ENCODE measurements around the gene P2RX2. TPM values are rescaled to one million over a fixed set of nuclear protein-coding genes. Genes with fewer than 3 reads are reported as not detected.

P2RX2 gene
- total RNA-seq, 2 donors from 2014 or later: 1.0 TPM; not detected in 1

- ATAC-seq (no peak), DNase-seq (no peak)
- WGBS, 2 donors: 92 to 93% methylated on average over 8 to 20 of the region's 20 CpGs
- Histone ChIP-seq H3K9me3 (no peaks in the 10 kb centered on the region), H3K4me1 (no peaks in the 10 kb centered on the region), H3K27ac (no peak overlapping the region), H3K4me3 (no peak overlapping the region), H3K36me3 (replicated peaks in 1 of 2; ENCODE audit: insufficient read depth in 1 of 2, low read depth in 2 of 2) (peaks cover 0 to 10% of the 10 kb centered on the region in 2 donors), H3K27me3 (no peaks in the 10 kb centered on the region)
- intact Hi-C loops (cut with DNase I): no loop called here
- TF ChIP-seq POLR2A (IDR thresholded peaks at IDR 0.05): no peak
- no peak for TF ChIP-seq CTCF (IDR thresholded peaks at IDR 0.05)
Measured at GRCh38 chr12:132571598-132571997, 47.0 kb upstream of the P2RX2 start.

- no peaks in the 10 kb centered on the region for H3K9me3 ChIP-seq
- DNase-seq: no peak
- TF ChIP-seq POLR2A (IDR thresholded peaks at IDR 0.05): no peak
- no peak for TF ChIP-seq CTCF (IDR thresholded peaks at IDR 0.05)
- no peak overlapping the region for H3K4me3 ChIP-seq
- H3K4me1 ChIP-seq: no peaks in the 10 kb centered on the region
- ATAC-seq: no peak
- H3K27me3 ChIP-seq: no peaks in the 10 kb centered on the region
- WGBS, 2 donors: 89 to 91% methylated on average over 14 to 25 of the region's 26 CpGs
- intact Hi-C loops (cut with DNase I): no loop called here
- H3K36me3 ChIP-seq (replicated peaks in 1 of 2; ENCODE audit: insufficient read depth in 1 of 2, low read depth in 2 of 2): peaks cover 0 to 13% of the 10 kb centered on the region in 2 donors
- no peak overlapping the region for H3K27ac ChIP-seq
Measured at GRCh38 chr12:132572106-132572505, 46.5 kb upstream of the P2RX2 start.

- no peaks in the 10 kb centered on the region for H3K27me3 ChIP-seq
- intact Hi-C loops (cut with DNase I): no loop called here
- TF ChIP-seq CTCF (IDR thresholded peaks at IDR 0.05): no peak
- no peak for TF ChIP-seq POLR2A (IDR thresholded peaks at IDR 0.05)
- 89% methylated on average over 35 of the region's 36 CpGs; no CpG with 5 or more reads in 1 of the 2 donors for WGBS, 2 donors
- H3K27ac ChIP-seq: no peak overlapping the region
- DNase-seq (no peak), ATAC-seq (no peak)
- peaks cover 5 to 17% of the 10 kb centered on the region in 2 donors for H3K36me3 ChIP-seq (replicated peaks in 1 of 2; ENCODE audit: insufficient read depth in 1 of 2, low read depth in 2 of 2)
- H3K9me3 ChIP-seq: no peaks in the 10 kb centered on the region
- H3K4me3 ChIP-seq: no peak overlapping the region
- no peaks in the 10 kb centered on the region for H3K4me1 ChIP-seq
Measured at GRCh38 chr12:132572801-132573760, 45.5 kb upstream of the P2RX2 start.

GRCh38 chr12:132574271-132574996 is 44.1 kb upstream of the P2RX2 start:
- no peak for ATAC-seq
- TF ChIP-seq POLR2A (IDR thresholded peaks at IDR 0.05) (no peak), CTCF (IDR thresholded peaks at IDR 0.05) (no peak)

More at GRCh38 chr12:132574271-132574996, 44.1 kb upstream of the P2RX2 start:
- Histone ChIP-seq H3K4me1 (no peaks in the 10 kb centered on the region), H3K27ac (no peak overlapping the region), H3K27me3 (no peaks in the 10 kb centered on the region), H3K4me3 (no peak overlapping the region), H3K36me3 (replicated peaks in 1 of 2; ENCODE audit: insufficient read depth in 1 of 2, low read depth in 2 of 2) (peaks cover 5 to 19% of the 10 kb centered on the region in 2 donors), H3K9me3 (no peaks in the 10 kb centered on the region)
- intact Hi-C loops (cut with DNase I): no loop called here
- WGBS, 2 donors: 97 to 100% methylated on average over 3 to 34 of the region's 39 CpGs
- no peak for DNase-seq

All from body of pancreas (tissue), 4 donors.